ENCODE results near the gene BIK.

Gene BIK

DNA sequence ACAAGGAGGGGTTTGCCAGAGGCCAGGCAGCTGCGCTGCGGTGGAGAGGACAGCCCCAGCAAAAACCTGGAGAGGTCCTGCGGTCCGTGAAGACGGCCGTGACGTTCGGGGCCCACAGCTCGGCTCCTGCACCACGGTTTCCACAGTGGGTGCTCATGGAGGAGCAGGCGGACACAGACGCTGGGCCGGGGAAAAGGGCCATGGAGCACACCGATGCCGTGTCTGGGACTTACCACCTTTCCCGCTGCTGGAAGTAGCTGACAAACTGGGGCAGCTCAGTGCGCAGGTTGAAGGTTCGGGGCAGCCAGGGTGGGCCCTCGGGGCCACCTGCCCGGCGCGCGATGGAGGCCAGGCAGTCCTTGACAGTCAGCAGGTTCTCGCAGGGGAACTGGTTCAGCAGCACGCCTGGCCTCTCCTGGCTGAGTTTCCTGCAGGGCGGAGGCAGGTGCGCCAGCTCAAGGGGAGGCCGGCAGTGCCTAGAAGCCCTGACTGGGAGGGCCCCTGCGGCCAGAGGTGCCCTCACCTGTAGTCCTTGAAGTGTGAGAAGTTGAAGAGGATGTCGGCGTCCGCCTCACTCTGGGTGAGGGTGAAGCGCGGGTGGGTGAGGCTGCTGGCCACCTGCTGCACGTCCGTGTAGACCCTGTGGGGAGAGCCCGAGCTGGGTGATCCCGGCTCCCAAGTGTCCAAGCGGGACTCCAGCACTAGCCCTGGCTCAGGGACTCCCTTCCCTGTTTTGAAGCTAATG is 63.6 kb downstream of the BIK start:
- Mint-ChIP-seq H3K4me3 (no peak overlapping the region), H3K4me1 (no peaks in the 10 kb centered on the region), H3K27me3 (no peaks in the 10 kb centered on the region), H3K9me3 (no peaks in the 10 kb centered on the region), H3K27ac (no peak overlapping the region), H3K36me3 (peaks cover 11% of the 10 kb centered on the region)

DNA sequence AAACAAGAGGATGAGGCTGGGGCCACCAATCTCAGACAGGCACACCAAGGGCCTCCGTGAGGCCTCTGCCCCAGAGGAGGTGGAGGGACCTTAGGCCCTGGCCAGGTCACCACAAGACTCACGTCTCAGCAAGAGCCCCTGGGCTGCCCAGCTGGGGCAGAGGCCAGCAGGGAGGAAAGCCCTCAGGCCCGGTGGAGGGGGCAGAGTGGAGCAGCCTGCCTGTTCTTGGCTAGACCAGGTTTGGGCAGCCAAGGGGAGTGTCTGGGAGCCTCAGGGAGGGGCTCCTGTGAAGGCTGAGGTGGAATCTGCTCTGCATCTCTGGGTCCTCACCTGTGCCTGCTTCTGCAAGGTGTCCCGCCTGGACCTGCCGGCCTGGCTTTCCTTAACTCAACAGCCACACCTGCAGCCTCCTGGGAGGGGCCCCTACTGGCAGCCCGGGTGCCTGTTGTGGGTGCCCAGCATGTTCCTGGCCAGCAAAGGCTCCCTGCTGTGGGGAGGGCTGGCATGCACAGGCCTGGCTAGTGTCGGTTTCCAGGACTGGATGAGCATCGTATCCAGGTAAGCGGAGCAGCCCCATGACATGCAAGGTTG is 64.5 kb downstream of the BIK start:
- Mint-ChIP-seq H3K9me3 (no peaks in the 10 kb centered on the region), H3K27me3 (no peaks in the 10 kb centered on the region), H3K4me1 (no peaks in the 10 kb centered on the region), H3K27ac (no peak overlapping the region), H3K4me3 (no peak overlapping the region), H3K36me3 (peaks cover 11% of the 10 kb centered on the region)

- Mint-ChIP-seq H3K36me3 (peaks cover 9% of the 10 kb centered on the region), H3K27ac (no peak overlapping the region)
Observed at GRCh38 chr22:43176090-43176489, 65.5 kb downstream of the BIK start.

GRCh38 chr22:43177479-43177878 is 66.9 kb downstream of the BIK start:
- Mint-ChIP-seq H3K4me1 (peaks cover 4% of the 10 kb centered on the region), H3K4me3 (no peak overlapping the region), H3K36me3 (peaks cover 8% of the 10 kb centered on the region), H3K27ac (no peak overlapping the region), H3K9me3 (no peaks in the 10 kb centered on the region), H3K27me3 (no peaks in the 10 kb centered on the region)

More at GRCh38 chr22:43176090-43176489, 65.5 kb downstream of the BIK start:
- Mint-ChIP-seq H3K9me3 (no peaks in the 10 kb centered on the region), H3K27me3 (no peaks in the 10 kb centered on the region), H3K4me1 (no peaks in the 10 kb centered on the region), H3K4me3 (no peak overlapping the region)
